HS-5 (cell line): ENCODE measurements around the gene NKAIN2.
"Not testable (repeated sequence)": the region's sequence is repeated elsewhere in the genome, so short reads cannot be mapped to it uniquely, and the experiment has no call there.

Source experiments
- DNase-seq: peaks from one replicate; pipeline ENCODE4 v3.0.0-alpha.2; 2012; ENCODE audit warnings: low read depth

Gene NKAIN2

GRCh38 chr6:124495665-124496190 lies 692.1 kb downstream of the NKAIN2 start:
- DNase-seq: no peak

- DNase-seq: no peak
Observed at GRCh38 chr6:124496334-124496733, 692.7 kb downstream of the NKAIN2 start.

- DNase-seq: no peak
Observed at GRCh38 chr6:124512431-124512830, 708.8 kb downstream of the NKAIN2 start.

- no peak for DNase-seq
Observed at GRCh38 chr6:124517339-124517738, 713.7 kb downstream of the NKAIN2 start.

- DNase-seq: no peak
Observed at GRCh38 chr6:124520514-124520913, 716.8 kb downstream of the NKAIN2 start.

- DNase-seq: no peak
Observed at GRCh38 chr6:124522335-124522734, 718.7 kb downstream of the NKAIN2 start.

GRCh38 chr6:124524491-124525200 lies 721.0 kb downstream of the NKAIN2 start:
- DNase-seq: no peak

GRCh38 chr6:124530926-124531325 lies 727.3 kb downstream of the NKAIN2 start:
- no peak for DNase-seq

- no peak for DNase-seq
Observed at GRCh38 chr6:124535299-124535698, 731.6 kb downstream of the NKAIN2 start.

GRCh38 chr6:124535746-124536145 lies 732.1 kb downstream of the NKAIN2 start:
- DNase-seq: peak; percentile 40

- no peak for DNase-seq
Observed at GRCh38 chr6:124536157-124536841, 732.6 kb downstream of the NKAIN2 start.

- no peak for DNase-seq
Observed at GRCh38 chr6:124536842-124537191, 733.2 kb downstream of the NKAIN2 start.

GRCh38 chr6:124539096-124539495 lies 735.4 kb downstream of the NKAIN2 start:
- DNase-seq: no peak

GRCh38 chr6:124541573-124541972 lies 737.9 kb downstream of the NKAIN2 start:
- no peak for DNase-seq

- DNase-seq: no peak
Observed at GRCh38 chr6:124546601-124547000, 742.9 kb downstream of the NKAIN2 start.

GRCh38 chr6:124551711-124552233 lies 748.1 kb downstream of the NKAIN2 start:
- no peak for DNase-seq

- no peak for DNase-seq
Observed at GRCh38 chr6:124557873-124558272, 754.2 kb downstream of the NKAIN2 start.

GRCh38 chr6:124560078-124560477 lies 756.4 kb downstream of the NKAIN2 start:
- DNase-seq: not testable (repeated sequence)

- DNase-seq: no peak
Observed at GRCh38 chr6:124560873-124561567, 757.4 kb downstream of the NKAIN2 start.

GRCh38 chr6:124561635-124562130 lies 758.0 kb downstream of the NKAIN2 start:
- no peak for DNase-seq

GRCh38 chr6:124564125-124564524 lies 760.5 kb downstream of the NKAIN2 start:
- not testable (repeated sequence) for DNase-seq

GRCh38 chr6:124567401-124567800 lies 763.7 kb downstream of the NKAIN2 start:
- DNase-seq: no peak
